HG03108 (cell line): ENCODE data around the gene THSD4.

Experiments
- ATAC-seq: cut with Tn5 transposase; IDR thresholded peaks from one replicate; pipeline ENCODE4 v1.9.1; 2021; ENCODE audit warnings: moderate library complexity; ENCODE audit not compliant: unreplicated experiment

THSD4 gene

DNA sequence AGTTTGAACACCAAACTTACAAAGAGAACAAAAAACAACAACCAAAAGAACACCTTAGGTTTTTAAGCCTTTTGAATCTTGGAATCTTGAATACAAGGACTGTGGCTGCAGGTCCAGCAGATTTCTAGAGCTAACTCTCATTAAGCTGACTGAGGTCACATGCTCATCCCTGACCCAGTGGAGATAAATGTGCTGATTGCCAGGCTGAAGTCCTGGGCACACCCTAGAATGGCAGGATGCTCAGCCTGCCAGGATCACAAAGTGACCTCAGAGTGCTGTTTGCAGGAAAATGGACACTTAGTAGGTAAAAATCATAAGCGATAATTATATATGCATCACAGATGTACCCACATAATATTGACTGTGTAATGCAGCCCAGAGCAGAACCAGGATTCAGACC is 449.7 kb downstream of the THSD4 start:
- ATAC-seq, result no peak

DNA sequence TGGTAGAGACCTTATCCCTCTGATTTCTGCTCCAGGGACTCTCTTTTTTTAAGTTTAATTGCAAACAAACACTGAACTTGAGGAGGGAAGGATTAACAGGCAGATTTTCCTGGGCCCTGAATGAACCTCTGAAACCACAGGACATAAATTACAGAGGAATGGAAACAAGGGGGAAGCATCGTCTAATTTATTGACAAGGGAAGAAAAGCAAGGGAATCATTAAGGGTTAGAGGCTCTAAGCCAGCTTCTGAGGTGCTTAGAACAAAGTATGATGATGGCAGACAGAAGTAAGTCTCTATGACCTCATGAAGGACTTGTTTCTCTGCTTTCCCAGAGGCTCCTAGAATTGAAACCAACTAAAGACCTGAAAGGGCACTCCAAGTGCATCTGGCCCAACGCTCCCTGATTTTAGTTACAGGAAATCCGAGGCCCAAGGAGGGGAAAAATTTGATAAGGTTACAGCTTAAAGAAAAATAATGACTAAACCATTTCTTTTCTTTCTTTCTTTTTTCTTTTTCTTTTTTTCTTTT is 450.4 kb downstream of the THSD4 start:
- no peak for ATAC-seq

DNA sequence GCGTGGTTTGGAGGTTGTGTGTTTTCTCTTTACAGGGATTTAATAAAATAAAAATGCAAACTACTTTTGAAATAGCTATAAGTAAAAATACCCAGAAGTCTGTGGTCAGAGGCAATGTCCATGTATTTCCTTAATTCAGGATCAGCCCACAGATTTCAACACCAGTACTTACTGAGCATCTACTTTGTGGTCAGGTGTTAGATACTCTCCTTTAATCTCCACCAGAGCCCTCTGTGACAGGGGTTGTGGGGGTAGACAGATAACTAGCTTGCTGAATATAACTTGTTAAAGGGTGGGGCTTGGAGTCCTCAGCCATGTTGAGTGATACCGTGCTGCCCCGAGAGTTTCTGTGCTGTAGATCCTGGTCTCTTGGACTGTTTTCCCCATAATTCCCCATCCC is 451.0 kb downstream of the THSD4 start:
- ATAC-seq, result no peak

DNA sequence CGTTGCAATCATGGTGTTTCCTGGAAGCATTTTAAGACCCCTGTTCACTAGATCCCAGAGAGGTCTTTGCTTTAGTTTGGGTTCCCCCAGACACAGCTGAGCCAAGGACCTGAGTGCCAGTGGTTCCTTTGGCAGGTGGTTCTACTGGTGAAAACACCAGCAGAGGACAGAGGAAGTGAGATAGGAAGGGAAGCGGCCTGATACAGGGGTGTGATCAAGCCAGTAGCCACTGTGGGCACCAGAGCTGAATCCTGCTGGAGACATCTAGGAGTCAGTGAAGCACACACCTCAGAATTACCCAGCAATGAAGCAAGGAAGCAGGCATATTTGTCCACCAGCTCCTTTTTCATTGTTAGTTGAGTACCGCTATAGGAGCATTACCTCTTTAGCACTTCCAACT is 451.9 kb downstream of the THSD4 start:
- no peak for ATAC-seq

DNA sequence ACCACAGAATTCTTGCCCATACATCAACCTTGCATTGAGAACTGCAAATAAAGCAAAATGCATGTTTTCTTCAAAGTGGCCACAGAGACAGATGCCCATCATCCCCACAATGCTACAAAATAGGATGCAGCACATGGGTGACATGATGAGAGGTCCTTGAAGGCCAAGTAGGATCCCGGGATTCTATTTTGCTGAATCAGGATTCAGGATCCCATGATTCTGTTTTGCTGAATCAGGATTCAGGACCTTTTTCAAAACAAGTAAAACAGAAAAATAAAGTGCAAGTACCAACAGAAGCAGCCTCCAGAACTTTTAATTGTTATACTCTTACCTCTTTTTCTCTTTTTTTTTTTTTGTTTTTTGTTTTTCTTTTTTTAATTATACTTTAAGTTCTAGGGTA is 453.0 kb downstream of the THSD4 start:
- ATAC-seq, result no peak

DNA sequence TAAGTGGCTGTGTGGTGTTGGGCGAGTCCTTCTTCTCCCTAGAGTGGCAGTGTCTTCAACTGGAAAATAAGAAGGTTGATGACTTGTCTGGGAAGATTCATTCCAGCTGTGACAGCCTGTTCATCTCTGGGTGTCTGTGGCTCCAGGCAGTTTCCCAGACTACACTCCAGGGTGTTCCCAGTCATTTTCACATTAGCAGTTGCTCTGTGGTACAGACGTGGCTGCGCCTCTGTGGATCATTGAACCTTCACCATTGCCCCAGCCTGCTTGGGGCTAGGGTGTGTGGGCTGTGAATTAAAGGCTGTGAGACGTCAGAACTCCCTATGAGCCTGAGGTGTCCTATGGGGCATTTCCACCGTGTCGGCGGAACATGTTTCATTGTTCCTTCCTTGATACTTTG is 455.5 kb downstream of the THSD4 start:
- no peak for ATAC-seq

DNA sequence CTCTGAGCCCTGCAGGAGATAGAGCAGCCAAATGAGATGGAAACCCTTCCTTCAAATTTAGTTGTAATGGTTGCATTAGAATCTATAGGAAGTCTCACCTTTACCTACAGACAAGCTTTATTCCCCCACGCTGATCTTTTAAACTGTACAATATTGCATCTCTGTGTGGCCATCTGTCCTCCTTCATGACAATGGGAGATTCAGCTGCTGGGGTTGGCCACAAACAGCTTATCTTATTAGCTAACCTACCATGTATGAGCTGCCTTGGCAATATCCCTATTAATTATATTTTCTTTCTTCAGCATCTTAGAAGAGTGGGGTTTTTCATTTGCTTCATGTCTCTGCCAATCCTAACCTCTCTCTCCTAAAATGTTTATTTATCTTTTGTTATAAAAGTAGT is 456.4 kb downstream of the THSD4 start:
- no peak for ATAC-seq

DNA sequence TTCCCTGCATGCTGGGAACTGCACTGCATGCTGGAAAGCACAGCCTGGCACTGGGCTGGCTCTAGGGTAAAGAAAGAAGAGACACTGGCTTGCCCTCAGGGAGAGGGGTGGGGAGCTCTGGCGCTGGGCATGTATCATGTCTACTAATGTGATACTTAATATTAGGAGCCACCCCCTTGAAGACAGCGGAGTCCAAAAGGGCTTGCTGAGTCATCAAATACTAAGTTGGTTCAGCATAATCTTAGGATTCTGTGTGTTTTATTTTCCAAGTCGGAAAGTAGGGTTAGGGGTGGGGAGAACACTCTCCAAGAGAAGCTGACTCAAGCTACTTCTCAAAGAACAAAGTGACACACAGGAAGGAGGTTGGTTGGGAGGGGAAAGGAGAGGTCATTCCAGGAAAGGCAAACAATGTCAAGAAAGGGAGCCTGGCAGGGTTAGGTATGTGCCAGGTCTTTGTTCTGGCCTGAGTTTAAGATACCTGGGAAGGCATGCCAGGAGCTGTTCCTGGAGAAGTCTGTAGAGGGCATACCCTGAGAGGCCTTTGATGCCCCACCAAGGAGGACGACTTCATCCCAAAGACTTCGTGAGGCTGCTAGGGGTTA is 457.3 kb downstream of the THSD4 start:
- no peak for ATAC-seq

DNA sequence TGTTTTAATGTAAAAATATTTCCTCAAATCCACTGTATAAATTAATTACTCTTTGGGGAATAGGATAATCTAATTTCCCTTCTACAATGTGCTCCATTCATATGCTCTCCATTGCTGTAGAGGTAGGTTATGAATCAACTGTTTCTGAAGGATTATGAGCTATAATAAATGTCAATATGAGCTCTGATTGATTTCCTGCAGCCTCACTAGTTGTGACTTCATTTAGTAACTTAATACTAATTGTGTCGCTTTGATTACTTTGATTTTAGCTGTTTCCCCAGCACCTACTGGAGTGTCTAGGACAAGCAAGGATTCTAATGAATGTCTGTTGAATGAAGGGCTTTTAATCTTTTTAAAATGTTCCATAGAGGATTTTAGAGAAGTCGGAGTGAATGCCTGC is 458.3 kb downstream of the THSD4 start:
- no peak for ATAC-seq

DNA sequence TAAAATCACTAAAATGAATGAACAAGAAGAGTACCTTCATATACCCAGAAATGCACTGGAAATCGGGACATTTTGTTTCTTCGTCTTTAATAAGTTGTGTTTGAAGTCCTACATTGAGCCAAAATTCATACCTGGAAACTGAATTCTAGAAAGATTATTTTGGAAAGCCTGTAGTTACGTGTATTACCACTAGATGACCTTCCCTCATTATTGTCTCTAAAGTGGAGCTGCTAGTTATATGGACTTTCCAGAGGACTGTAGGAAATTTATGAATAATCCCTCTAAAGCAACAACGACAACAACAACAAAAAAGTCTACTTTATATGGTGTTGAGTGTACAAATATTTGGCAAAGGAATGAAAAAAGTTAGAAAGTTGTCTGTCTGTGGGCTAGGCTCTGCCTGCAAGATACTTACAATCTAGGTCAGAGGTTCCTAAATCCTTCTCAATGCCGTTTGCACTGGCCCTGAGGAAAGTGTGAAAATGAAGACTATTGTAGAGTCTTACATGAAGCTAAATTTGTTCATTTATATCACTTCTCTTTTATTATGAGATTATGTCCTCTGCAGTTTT is 460.3 kb downstream of the THSD4 start:
- ATAC-seq, result no peak

DNA sequence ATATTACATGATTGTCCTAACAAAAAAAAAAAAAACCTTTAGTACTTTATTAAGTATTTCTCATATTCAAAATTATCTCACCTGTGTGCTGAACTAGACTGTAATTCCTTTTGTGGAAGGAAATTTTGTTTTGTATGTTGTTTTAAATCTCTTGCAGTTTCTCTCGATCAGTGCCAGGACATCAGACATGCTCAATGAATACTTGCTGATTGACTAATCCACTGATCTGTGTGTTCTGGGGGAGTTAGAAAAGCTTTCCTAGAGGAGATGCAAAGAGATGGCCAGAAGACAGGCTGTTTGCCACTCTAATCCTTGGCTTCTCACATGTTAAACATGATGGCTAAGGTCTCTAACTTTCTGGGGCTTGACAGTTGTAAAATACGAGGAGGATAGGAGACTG is 461.8 kb downstream of the THSD4 start:
- no peak for ATAC-seq

DNA sequence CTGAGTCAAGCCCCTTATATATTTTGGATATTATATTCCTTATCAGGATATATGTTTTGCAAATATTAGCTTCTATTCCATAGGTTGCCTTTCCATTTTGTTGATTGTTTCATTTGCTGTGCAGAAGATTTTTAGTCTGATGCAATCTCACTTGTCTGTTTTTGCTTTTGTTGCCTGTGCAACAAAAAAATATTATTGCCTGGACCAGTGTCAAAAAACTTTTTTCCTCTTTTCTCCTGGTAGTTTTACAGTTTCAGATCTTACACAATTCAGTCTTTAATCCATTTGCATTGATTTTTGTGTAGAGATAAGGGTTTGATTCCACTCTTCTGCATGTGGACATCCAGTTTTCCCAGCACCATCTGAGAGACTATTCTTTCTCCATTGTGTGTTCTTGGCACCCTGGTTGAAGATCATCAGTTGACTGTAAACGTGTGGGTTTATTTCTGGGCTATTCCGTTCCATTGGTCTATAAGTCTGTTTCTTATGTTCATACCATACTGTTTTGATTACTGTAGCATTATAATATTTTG is 466.2 kb downstream of the THSD4 start:
- no peak for ATAC-seq

DNA sequence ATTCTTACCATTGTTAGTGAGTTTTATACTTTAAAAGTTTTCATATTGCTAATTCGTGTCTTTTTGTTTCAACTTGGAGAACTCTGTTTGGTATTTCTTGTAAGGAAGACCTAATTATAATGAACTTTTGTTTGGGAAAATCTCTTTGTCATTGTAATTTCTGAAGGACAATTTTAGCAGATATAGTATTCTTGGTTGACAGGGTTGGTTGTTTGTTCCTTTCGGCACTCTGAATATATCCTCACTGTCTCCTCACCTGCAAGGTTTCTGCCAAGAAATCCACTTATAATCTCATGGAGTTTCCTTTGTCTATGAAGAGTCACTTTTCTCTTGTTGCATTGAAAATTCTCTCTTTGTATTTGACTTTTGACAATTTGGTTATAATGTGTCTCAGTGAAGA is 469.9 kb downstream of the THSD4 start:
- ATAC-seq, result no peak

DNA sequence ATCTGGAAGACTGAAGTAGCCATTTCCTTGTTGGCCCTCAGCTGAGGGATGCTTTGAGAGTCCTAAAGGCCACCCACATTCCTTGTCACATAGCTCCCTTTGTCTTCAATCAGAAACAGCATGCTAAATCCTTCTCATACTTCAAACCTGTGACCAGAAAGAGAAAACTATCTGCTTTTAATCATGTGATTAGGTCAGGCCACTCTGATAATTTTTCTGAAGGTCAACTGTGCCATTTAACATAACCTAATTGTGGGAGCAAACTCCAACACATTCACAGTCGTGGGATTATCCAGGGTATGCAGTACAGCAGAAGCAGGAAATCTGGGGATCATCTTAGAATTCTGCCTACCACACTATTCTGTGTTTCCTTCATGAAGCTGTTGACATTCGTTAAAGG is 471.2 kb downstream of the THSD4 start:
- ATAC-seq, result no peak

DNA sequence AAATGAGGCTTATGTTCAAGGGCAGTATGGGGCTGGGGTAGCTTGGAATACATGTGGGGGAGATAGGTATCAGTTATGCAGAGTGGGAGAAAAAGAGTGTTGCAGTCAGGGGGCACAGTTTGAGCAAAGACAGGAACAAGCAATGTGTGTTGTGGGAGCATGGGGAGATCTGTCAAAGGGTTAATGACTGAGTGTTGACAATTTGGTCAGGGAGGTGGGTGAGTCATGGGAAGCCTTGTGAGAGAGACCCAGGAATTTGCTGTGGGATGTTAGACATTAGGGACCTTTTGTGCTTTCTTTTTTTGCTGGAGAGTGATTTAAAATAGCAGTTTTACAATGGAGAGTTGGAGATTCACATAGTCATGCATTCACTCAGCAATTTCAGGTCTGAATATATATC is 473.5 kb downstream of the THSD4 start:
- ATAC-seq, result no peak

DNA sequence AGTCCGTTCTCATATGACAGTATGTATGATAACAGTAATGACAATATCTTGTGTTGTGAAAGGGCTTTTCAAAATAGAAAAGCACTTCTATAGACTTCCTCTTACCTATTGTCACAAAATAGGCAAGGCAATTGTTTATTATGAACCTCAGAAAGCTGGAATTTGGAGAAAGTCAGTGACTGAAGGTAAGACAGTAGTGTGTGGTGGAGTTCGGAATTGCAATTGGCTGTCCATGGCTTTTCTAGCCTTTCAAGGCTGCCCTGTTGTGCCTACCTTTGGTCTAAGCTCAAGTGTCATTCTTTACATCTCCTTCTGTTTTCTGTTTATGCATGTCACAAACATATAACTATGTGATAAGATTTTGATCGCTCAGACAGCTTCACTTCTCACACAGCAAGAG is 475.8 kb downstream of the THSD4 start:
- no peak for ATAC-seq

DNA sequence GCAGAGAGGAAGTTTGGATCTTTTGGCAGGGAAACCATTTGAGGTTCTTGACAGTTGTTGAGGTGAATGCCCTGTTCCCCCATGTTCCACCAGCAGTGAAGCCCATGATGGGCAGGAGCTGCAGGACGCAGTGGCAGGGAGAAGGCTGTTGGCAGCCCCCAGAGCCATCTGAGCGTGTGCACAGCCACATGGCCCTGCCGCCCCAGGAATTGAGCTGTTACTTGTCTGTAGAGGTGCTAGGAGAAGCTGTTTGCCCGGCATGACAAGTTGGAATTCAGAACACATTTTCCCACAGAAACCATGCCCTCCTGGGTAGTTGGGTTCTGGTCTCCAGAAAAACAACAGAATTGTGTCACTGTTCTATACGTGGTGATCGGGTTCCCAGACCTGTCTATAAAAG is 476.9 kb downstream of the THSD4 start:
- no peak for ATAC-seq

DNA sequence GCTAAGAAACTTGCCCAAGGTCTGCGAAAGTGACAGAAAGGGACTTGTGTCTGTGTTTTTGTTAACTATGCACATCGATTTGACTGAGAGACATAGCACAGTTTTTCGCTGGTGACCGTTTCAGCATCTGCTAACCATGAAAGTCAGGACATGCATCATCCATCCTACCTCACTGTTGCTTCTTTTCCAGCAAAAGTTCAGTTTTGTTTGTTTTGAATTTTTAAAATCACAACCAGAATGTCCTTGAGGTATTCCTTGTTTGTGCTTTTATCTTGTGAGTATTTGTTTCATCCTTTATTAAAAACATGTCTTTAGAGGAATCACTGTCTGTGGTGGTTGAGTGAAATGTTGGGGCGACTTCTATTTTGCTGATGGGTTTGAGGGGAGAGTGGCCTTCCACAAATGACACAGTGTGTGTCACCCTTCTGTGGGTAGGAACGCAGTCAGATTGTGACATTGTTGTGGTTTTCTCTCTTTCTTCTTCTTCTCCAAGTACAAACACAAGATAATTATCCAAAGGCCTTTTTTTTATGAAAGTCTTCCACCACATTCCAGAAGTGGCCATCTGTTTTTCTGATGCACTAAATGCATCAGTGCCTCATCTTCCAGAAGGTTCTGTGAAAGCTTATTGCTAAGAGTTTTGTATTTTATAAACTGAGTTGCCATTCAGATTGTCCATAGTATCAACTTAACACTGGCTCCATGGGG is 480.7 kb downstream of the THSD4 start:
- no peak for ATAC-seq

DNA sequence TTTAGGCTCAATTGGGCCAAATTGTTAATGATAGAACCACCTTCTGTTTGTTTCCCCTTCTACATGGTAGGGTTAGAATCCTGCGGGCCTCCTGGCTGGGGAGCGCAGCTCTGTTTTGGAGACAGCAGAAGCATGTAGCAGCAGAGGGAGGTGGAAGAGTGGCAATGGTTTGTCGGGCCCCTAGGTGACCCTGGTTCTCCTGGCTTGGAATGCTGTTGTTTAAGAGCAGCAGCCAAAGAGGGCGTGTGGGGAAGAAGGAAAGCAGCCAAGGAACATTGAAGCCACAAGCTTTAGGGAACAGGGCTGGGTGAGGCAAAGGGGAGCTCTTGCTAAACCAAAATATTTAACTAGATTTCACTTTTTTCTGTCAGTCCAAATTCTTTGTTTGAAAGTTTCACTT is 481.4 kb downstream of the THSD4 start:
- ATAC-seq, result no peak

DNA sequence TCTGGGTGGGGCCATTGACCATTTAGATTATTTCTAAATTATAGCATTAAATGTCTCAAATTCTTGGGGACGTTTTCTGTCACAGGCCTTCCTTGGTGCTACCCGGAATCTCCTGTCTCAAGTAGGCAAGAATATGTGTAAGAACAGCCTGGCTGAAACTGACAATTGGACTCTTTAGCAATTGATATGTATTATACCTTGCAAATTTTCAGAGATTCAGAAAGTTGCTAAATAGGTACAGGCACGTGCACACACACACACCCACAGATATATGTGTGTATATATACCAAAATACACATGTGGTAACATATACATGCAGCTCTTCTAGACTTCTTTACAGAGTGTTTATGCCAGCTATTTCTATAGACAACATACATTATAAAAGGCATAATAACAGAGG is 481.9 kb downstream of the THSD4 start:
- ATAC-seq, result no peak

DNA sequence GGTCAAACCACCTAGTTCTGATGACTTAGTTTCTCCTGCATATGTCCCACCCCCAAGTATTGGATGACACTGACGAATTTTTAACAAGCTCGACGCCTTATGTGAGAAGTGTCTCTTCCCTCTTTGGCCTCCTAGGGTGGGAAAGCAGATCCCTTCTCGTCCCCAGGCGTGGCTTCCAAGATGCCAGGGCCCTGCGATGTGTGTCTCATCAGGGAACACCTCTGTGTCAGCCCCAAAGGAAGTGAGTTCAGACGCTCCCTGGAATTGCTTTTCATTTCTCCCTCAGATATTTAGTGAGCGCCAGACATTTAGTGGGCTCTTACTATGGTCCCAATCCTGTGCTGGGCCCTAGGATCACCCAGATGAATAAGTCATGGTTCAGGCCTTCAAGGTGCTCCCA is 482.4 kb downstream of the THSD4 start:
- no peak for ATAC-seq

DNA sequence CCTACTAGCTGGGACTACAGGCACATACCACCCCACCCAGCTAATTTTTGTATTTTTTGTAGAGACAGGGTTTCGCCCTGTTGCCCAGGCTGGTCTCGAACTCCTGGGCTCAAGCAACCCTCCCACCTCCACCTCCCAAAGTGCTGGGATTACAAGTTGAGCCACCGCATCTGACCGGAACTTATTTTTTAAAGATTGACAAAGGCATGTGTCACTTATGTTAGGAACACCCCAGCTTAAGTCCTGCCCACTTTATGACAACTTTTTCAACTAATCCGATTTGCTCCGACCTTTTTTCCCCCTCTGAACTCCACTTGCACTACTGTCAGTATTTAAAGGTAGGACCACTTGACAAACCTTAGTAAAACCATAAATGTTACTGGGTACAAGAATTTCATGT is 483.5 kb downstream of the THSD4 start:
- ATAC-seq, result no peak
